GM19025 (cell line): ENCODE data around the gene ADCY5.

ENCODE experiments used
- ATAC-seq: cut with Tn5 transposase; IDR thresholded peaks from one replicate; pipeline ENCODE4 v1.9.1; 2021; ENCODE audit warnings: mild to moderate bottlenecking, low read depth, moderate library complexity; ENCODE audit not compliant: unreplicated experiment

The ADCY5 gene

GRCh38 chr3:123459862-123460261 is 11.0 kb upstream of the ADCY5 start:
- no peak for ATAC-seq

- no peak for ATAC-seq
Measured at GRCh38 chr3:123458255-123458654, 9.4 kb upstream of the ADCY5 start.

- ATAC-seq: no peak
Measured at GRCh38 chr3:123457841-123458240, 9.0 kb upstream of the ADCY5 start.

GRCh38 chr3:123453675-123454074 is 4.8 kb upstream of the ADCY5 start:
- no peak for ATAC-seq

- ATAC-seq: no peak
Measured at GRCh38 chr3:123451186-123451585, 2.3 kb upstream of the ADCY5 start.

- ATAC-seq: no peak
Measured at GRCh38 chr3:123449997-123450604, 1.2 kb upstream of the ADCY5 start.

- no peak for ATAC-seq
Measured at GRCh38 chr3:123449102-123449996, 459 bp upstream of the ADCY5 start.

- ATAC-seq: no peak
Measured at GRCh38 chr3:123447749-123448517, 957 bp downstream of the ADCY5 start.

- no peak for ATAC-seq
Measured at GRCh38 chr3:123447416-123447748, 1.5 kb downstream of the ADCY5 start.

GRCh38 chr3:123446610-123447109 is 2.2 kb downstream of the ADCY5 start:
- ATAC-seq: no peak

- no peak for ATAC-seq
Measured at GRCh38 chr3:123446210-123446609, 2.7 kb downstream of the ADCY5 start.

GRCh38 chr3:123445702-123446101 is 3.2 kb downstream of the ADCY5 start:
- ATAC-seq: no peak

GRCh38 chr3:123444744-123445143 is 4.1 kb downstream of the ADCY5 start:
- no peak for ATAC-seq

GRCh38 chr3:123444023-123444422 is 4.9 kb downstream of the ADCY5 start:
- no peak for ATAC-seq

- no peak for ATAC-seq
Measured at GRCh38 chr3:123442908-123443307, 6.0 kb downstream of the ADCY5 start.

- no peak for ATAC-seq
Measured at GRCh38 chr3:123442125-123442524, 6.8 kb downstream of the ADCY5 start.

GRCh38 chr3:123439806-123440580 is 8.9 kb downstream of the ADCY5 start:
- no peak for ATAC-seq

GRCh38 chr3:123432832-123433523 is 15.9 kb downstream of the ADCY5 start:
- no peak for ATAC-seq

GRCh38 chr3:123431658-123432324 is 17.1 kb downstream of the ADCY5 start:
- no peak for ATAC-seq
